ENCODE measurements around the gene TMEM19.
A peak's percentile ranks its signal among the peaks of the same experiment; 100 is the strongest.

The TMEM19 gene

GRCh38 chr12:71718611-71719010 lies 32.7 kb downstream of the TMEM19 start:
- H3K27ac ChIP-seq = no peak overlapping the region
- no peak for TF ChIP-seq CTCF (conservative IDR thresholded peaks at IDR 0.05)

GRCh38 chr12:71719647-71720370 lies 33.9 kb downstream of the TMEM19 start:
- H3K27ac ChIP-seq = no peak overlapping the region
- TF ChIP-seq CTCF (conservative IDR thresholded peaks at IDR 0.05) = no peak

GRCh38 chr12:71721783-71722505 lies 36.1 kb downstream of the TMEM19 start:
- H3K27ac ChIP-seq = peak overlapping the region; percentile 19
- no peak for TF ChIP-seq CTCF (conservative IDR thresholded peaks at IDR 0.05)

GRCh38 chr12:71725011-71725410 lies 39.1 kb downstream of the TMEM19 start:
- TF ChIP-seq CTCF (conservative IDR thresholded peaks at IDR 0.05) = no peak
- no peak overlapping the region for H3K27ac ChIP-seq

GRCh38 chr12:71726548-71726947 lies 40.7 kb downstream of the TMEM19 start:
- TF ChIP-seq CTCF (conservative IDR thresholded peaks at IDR 0.05) = no peak
- no peak overlapping the region for H3K27ac ChIP-seq

GRCh38 chr12:71727958-71728357 lies 42.1 kb downstream of the TMEM19 start:
- TF ChIP-seq CTCF (conservative IDR thresholded peaks at IDR 0.05) = no peak
- no peak overlapping the region for H3K27ac ChIP-seq

- no peak overlapping the region for H3K27ac ChIP-seq
Measured at GRCh38 chr12:71730936-71731335, 45.1 kb downstream of the TMEM19 start.

More at GRCh38 chr12:71730936-71731335, 45.1 kb downstream of the TMEM19 start:
- TF ChIP-seq CTCF (conservative IDR thresholded peaks at IDR 0.05) = no peak
